LoVo (cell line): Measurements from ENCODE around the gene SLC6A19.

Source experiments
- DNase-seq: peaks from one replicate; pipeline ENCODE4 v3.0.0-alpha.2; 2016; ENCODE audit warnings: low spot score

The SLC6A19 gene

GRCh38 chr5:1166370-1166769, 35.0 kb upstream of the SLC6A19 start:
- DNase-seq, result no peak

- no peak for DNase-seq
Measured at GRCh38 chr5:1167361-1167727, 34.1 kb upstream of the SLC6A19 start.

- DNase-seq, result peak; percentile 85
Measured at GRCh38 chr5:1167728-1168709, 33.4 kb upstream of the SLC6A19 start.

- no peak for DNase-seq
Measured at GRCh38 chr5:1168796-1169195, 32.6 kb upstream of the SLC6A19 start.

- no peak for DNase-seq
Measured at GRCh38 chr5:1169211-1170115, 31.9 kb upstream of the SLC6A19 start.

- DNase-seq, result no peak
Measured at GRCh38 chr5:1171340-1171941, 30.0 kb upstream of the SLC6A19 start.

- DNase-seq, result no peak
Measured at GRCh38 chr5:1172007-1172581, 29.3 kb upstream of the SLC6A19 start.

GRCh38 chr5:1172670-1173404, 28.6 kb upstream of the SLC6A19 start:
- DNase-seq, result no peak

GRCh38 chr5:1173485-1174070, 27.8 kb upstream of the SLC6A19 start:
- DNase-seq, result no peak

- DNase-seq, result peak; percentile 92
Measured at GRCh38 chr5:1174122-1174936, 27.1 kb upstream of the SLC6A19 start.

GRCh38 chr5:1175015-1175414, 26.4 kb upstream of the SLC6A19 start:
- no peak for DNase-seq

GRCh38 chr5:1175801-1176472, 25.5 kb upstream of the SLC6A19 start:
- no peak for DNase-seq

- DNase-seq, result no peak
Measured at GRCh38 chr5:1176473-1177391, 24.7 kb upstream of the SLC6A19 start.

GRCh38 chr5:1177826-1178528, 23.4 kb upstream of the SLC6A19 start:
- no peak for DNase-seq

- no peak for DNase-seq
Measured at GRCh38 chr5:1178529-1179382, 22.6 kb upstream of the SLC6A19 start.

GRCh38 chr5:1179383-1179715, 22.0 kb upstream of the SLC6A19 start:
- no peak for DNase-seq

- no peak for DNase-seq
Measured at GRCh38 chr5:1180096-1180495, 21.3 kb upstream of the SLC6A19 start.
